HG03565 (cell line): ENCODE results near the gene GREB1.

ENCODE experiments used
- ATAC-seq: cut with Tn5 transposase; IDR thresholded peaks from one replicate; pipeline ENCODE4 v1.9.1; 2021; ENCODE audit warnings: mild to moderate bottlenecking, moderate library complexity; ENCODE audit not compliant: unreplicated experiment

GREB1 gene

GRCh38 chr2:11507517-11507916, 26.3 kb upstream of the GREB1 start:
- ATAC-seq: no peak

- ATAC-seq: no peak
These were observed 25.6 kb upstream of the GREB1 start for GRCh38 chr2:11508279-11508678.

- ATAC-seq: no peak
These were observed 24.0 kb upstream of the GREB1 start for GRCh38 chr2:11509657-11510360.

GRCh38 chr2:11512431-11512830, 21.4 kb upstream of the GREB1 start:
- ATAC-seq: no peak

GRCh38 chr2:11513319-11513718, 20.5 kb upstream of the GREB1 start:
- ATAC-seq: no peak

- no peak for ATAC-seq
These were observed 19.6 kb upstream of the GREB1 start for GRCh38 chr2:11514081-11514730.

- no peak for ATAC-seq
These were observed 18.9 kb upstream of the GREB1 start for GRCh38 chr2:11514904-11515303.

GRCh38 chr2:11515490-11515981, 18.3 kb upstream of the GREB1 start:
- ATAC-seq: no peak

- ATAC-seq: no peak
These were observed 16.7 kb upstream of the GREB1 start for GRCh38 chr2:11516984-11517648.

GRCh38 chr2:11517906-11518305, 15.9 kb upstream of the GREB1 start:
- ATAC-seq: no peak

GRCh38 chr2:11520092-11520693, 13.7 kb upstream of the GREB1 start:
- ATAC-seq: no peak

- no peak for ATAC-seq
These were observed 12.1 kb upstream of the GREB1 start for GRCh38 chr2:11521775-11522174.

GRCh38 chr2:11524470-11524869, 9.4 kb upstream of the GREB1 start:
- ATAC-seq: no peak

GRCh38 chr2:11525762-11526161, 8.1 kb upstream of the GREB1 start:
- no peak for ATAC-seq

- ATAC-seq: peak; percentile 45
These were observed 6.8 kb upstream of the GREB1 start for GRCh38 chr2:11527001-11527400.

- ATAC-seq: no peak
These were observed 5.6 kb upstream of the GREB1 start for GRCh38 chr2:11528228-11528627.

GRCh38 chr2:11530864-11531465, 2.9 kb upstream of the GREB1 start:
- ATAC-seq: no peak

GRCh38 chr2:11532416-11533055, 1.3 kb upstream of the GREB1 start:
- no peak for ATAC-seq

GRCh38 chr2:11534071-11534745, 363 bp downstream of the GREB1 start:
- ATAC-seq: no peak
